ENCODE data around the gene SGMS1. TPM values are rescaled to one million over a fixed set of nuclear protein-coding genes. Genes with fewer than 3 reads are reported as not detected.

SGMS1 gene
- total RNA-seq, 2 donors from 2014 or later, result 19.4 to 19.5 TPM

DNA sequence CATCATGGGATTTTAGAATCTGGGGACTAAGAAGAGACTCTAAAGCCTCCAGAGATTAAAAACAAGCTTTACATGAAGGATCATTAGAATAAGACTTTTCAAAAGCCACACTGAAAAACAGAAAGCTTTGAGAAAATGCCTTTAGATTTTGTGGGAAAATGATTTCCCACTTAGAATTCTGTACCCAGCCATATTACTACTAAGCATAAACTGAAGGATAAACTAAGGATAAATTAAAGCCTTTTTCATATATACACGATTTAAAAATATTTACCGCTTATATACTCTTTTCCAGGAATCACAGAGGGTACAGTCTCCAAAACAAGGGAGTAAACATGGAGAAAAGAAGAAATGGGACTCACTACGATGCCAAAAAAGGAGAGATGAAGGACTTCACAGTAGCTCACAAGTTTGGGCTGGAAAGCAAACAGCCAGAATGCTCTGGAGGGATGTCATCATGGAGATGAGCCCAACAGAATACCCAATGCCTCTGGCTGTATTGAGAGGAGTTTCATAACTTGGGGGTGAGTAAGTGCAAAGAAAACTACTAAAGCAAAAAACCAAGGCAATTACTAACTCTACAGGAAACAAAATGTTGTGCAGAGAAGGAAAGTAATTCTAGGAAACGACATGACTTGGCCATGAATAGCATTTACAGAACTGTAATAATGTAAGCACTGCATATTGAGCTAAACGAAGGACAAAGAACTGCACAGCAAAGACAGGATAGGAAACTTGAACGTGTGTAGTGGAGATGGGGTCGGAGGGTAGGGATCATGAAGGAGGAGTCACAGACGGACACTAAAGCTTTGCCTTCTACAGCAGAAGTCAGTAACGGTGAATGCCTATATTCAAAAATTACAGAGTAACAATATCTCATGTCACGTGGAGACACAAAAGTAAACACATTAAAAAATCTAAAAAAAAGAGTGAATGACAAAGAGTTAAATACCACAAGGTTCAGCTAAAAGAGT is 311.0 kb downstream of the SGMS1 start:
- Histone ChIP-seq H3K27me3 (no peaks in the 10 kb centered on the region), H3K9ac (ENCODE audit: low read depth in 2 of 2, low read length in 2 of 2) (no peak overlapping the region), H3K4me3 (no peak overlapping the region), H3K27ac (no peak overlapping the region), H3K4me1 (no peaks in the 10 kb centered on the region), H3K9me3 (no peaks in the 10 kb centered on the region), H3K36me3 (no peaks in the 10 kb centered on the region)
- no peak for DNase-seq
- intact Hi-C loops (cut with DNase I), result no loop called here
- TF ChIP-seq, protein P1, sequence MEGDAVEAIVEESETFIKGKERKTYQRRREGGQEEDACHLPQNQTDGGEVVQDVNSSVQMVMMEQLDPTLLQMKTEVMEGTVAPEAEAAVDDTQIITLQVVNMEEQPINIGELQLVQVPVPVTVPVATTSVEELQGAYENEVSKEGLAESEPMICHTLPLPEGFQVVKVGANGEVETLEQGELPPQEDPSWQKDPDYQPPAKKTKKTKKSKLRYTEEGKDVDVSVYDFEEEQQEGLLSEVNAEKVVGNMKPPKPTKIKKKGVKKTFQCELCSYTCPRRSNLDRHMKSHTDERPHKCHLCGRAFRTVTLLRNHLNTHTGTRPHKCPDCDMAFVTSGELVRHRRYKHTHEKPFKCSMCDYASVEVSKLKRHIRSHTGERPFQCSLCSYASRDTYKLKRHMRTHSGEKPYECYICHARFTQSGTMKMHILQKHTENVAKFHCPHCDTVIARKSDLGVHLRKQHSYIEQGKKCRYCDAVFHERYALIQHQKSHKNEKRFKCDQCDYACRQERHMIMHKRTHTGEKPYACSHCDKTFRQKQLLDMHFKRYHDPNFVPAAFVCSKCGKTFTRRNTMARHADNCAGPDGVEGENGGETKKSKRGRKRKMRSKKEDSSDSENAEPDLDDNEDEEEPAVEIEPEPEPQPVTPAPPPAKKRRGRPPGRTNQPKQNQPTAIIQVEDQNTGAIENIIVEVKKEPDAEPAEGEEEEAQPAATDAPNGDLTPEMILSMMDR (IDR thresholded peaks at IDR 0.05), result no peak

DNA sequence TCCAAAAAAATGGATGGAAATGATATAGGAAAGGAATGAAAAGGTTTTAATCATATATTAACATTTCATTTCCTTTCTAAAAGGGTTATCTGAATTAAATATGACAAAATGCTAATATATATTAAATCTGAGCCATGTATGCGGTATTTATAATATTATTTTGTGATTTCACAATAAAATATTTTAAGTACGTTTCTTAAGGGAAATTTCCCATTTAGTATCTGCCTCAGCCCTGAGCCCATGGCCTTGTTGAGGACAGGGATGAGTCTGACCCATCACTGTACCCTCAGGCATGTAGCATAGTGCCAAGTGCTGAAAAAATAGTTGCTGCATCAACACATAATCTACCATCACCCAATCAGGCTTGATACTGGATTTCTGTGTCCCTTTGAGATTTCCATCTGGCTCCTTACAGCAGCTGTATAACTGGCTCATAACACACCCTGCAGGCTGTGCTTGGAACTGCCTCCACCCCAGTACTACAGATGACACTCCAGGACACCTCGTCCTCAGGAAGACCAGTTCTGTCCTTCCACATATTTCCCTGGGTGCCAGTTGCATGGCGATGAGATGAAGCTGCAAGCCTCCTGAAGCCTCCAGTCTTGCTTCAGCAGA is 313.1 kb downstream of the SGMS1 start:
- DNase-seq, result peak; percentile 41

DNA sequence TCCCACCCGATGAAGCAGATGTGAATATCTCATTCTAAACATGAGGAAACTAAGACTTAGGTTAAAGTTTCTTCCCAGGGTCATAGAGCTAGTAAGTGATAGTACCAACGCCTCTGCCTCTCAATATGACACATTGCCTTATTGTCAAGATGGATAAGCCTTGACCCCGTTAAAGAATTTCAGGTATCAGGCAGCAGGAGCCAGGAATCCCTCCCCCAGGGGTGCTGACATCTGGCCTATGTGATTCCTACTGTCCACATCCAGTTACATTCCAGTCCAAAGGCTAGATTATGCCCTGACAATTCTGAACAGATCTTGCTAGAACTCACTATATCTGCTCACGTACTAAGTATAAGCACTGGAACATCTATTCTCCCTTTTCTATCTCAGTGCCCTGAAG is 314.4 kb downstream of the SGMS1 start:
- DNase-seq, result no peak
- no peaks in the 10 kb centered on the region for H3K36me3 ChIP-seq
- intact Hi-C loops (cut with DNase I), result no loop called here

More for the DNA sequence above, 313.1 kb downstream of the SGMS1 start:
- intact Hi-C loops (cut with DNase I), result no loop called here
- TF ChIP-seq, protein P1 (IDR thresholded peaks at IDR 0.05), result peak; percentile 42
- Histone ChIP-seq H3K9me3 (no peaks in the 10 kb centered on the region), H3K4me1 (no peaks in the 10 kb centered on the region), H3K27ac (no peak overlapping the region), H3K4me3 (no peak overlapping the region), H3K36me3 (no peaks in the 10 kb centered on the region), H3K9ac (ENCODE audit: low read depth in 2 of 2, low read length in 2 of 2) (no peak overlapping the region), H3K27me3 (no peaks in the 10 kb centered on the region)

DNA sequence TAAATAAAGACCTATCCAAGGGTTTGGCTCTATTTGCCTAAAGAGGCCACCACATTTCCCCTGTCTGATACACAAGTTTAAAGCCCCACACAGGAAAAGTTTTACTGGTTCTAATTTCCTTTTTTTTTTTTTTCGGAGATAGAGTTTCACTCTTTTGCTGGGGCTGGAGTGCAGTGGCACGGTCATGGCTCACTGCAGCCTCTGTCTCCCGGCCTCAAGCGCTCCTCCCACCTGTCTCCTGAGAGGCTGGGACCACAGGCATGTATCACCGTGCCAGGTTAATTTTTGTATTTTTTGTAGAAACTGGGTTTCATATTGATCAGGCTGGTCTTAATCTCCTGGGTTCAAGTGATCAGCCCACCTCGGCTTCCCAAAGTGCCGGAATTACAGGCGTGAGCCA is 319.1 kb downstream of the SGMS1 start:
- Histone ChIP-seq H3K9me3 (no peaks in the 10 kb centered on the region), H3K4me1 (no peaks in the 10 kb centered on the region), H3K4me3 (no peak overlapping the region), H3K27ac (no peak overlapping the region), H3K27me3 (no peaks in the 10 kb centered on the region), H3K36me3 (no peaks in the 10 kb centered on the region), H3K9ac (ENCODE audit: low read depth in 2 of 2, low read length in 2 of 2) (no peak overlapping the region)
- TF ChIP-seq, protein P1 (IDR thresholded peaks at IDR 0.05), result no peak
- DNase-seq, result no peak
- intact Hi-C loops (cut with DNase I), result no loop called here

More for the DNA sequence above, 314.4 kb downstream of the SGMS1 start:
- no peak overlapping the region for H3K4me3 ChIP-seq
- H3K9me3 ChIP-seq, result no peaks in the 10 kb centered on the region
- no peak overlapping the region for H3K27ac ChIP-seq
- no peaks in the 10 kb centered on the region for H3K27me3 ChIP-seq
- no peak overlapping the region for H3K9ac ChIP-seq (ENCODE audit: low read depth in 2 of 2, low read length in 2 of 2)
- H3K4me1 ChIP-seq, result no peaks in the 10 kb centered on the region
- TF ChIP-seq, protein P1 (IDR thresholded peaks at IDR 0.05), result no peak

DNA sequence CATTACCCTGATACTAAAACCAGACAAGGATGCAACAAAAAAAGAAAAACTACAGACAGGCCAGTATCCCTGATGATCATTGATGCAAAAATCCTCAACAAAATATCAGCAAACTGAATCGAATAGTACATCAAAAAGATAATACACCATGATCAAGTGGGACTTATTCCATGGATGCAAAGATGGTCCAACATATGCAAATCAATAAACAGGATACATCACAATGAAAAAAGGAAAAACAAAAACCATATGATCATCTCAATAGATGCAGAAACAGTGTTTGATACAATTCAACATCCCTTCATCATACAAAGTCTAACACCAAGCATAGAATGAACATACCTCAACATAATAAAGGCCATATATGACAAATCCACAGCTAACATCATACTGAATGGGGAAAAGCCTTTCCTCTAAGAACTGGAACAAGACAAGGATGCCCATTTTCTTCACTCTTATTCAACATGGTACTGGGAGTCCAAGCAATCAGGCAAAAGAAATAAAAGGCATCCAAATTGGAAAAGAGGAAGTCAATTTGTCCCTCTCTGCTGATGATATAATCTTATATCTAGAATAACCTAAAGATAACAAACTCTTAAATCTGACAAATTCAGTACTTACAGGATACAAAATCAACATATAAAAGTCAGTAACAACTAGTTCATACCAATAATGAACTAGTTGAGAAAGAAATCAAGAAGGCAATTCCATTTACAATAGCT is 323.6 kb downstream of the SGMS1 start:
- H3K27ac ChIP-seq, result no peak overlapping the region
- H3K4me3 ChIP-seq, result no peak overlapping the region
- no peaks in the 10 kb centered on the region for H3K27me3 ChIP-seq
- no peaks in the 10 kb centered on the region for H3K36me3 ChIP-seq
- no peak for DNase-seq
- no peaks in the 10 kb centered on the region for H3K9me3 ChIP-seq
- no peaks in the 10 kb centered on the region for H3K4me1 ChIP-seq
- intact Hi-C loops (cut with DNase I), result no loop called here
- TF ChIP-seq, protein P1 (IDR thresholded peaks at IDR 0.05), result no peak
- no peak overlapping the region for H3K9ac ChIP-seq (ENCODE audit: low read depth in 2 of 2, low read length in 2 of 2)
